Measurements from ENCODE around the gene CBFA2T2. TPM values are rescaled to one million over a fixed set of nuclear protein-coding genes. Genes with fewer than 3 reads are reported as not detected.

Gene CBFA2T2
- polyA plus RNA-seq, 1 donor (not counting 4 experiments of a cell fraction or from before 2014, with no cell fraction given) = 6.8 TPM

DNA sequence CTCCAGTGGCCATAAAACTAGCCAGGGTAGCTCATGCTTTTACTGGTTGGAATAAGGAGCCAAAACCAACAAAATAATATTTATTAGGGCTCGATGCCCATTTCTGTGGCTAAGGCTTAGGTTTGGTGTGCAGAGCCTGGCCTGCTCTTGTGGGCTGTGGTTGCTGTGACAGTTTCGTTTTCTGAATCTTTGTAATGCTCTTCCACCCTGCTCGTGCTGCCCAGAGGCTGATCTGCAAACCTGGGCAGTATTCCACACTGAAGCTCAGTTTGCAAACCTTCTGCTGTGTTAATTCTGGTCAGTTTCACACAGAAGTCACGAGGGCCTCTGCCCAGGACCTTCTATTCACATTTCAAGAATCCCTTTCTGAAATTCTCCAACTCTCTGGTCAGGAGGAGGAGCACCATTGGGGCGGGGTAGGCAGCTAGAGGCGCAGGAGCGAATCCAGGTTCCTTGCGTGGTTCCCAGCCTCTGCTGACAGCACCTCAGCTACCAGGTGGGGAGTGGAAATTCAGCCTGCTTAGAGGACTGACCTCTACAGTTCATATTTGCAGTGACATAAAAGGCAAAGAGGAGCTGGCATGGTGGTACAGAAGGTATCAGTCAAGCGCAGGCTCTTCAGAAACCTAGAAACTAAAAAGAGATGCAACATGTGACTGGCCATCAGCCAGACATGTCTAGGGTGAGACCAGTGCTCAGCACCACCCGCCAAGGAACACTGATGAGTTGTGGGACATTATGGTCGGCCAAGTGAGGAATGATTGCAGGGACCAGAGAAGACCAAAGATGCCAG, 157.9 kb downstream of the CBFA2T2 start:
- peak overlapping the region; percentile 61 for H3K4me2 ChIP-seq (ENCODE audit: control insufficient read depth, extremely low read depth, insufficient read depth, low read depth, low read length)
- peak overlapping the region in 1 of 3 experiments; percentile 18 for H3K4me3 ChIP-seq (ENCODE audit: control insufficient read depth in 2 of 3, extremely low read depth in 1 of 3, insufficient read depth in 2 of 3, low read depth in 1 of 3, low read length in 3 of 3)
- H4K20me1 ChIP-seq (ENCODE audit: control insufficient read depth, extremely low read depth, insufficient read depth, low read length) = peaks cover 3% of the 10 kb centered on the region
- H3K4me1 ChIP-seq (ENCODE audit: control insufficient read depth, extremely low read depth, insufficient read depth, low read length) = peaks cover 28% of the 10 kb centered on the region
- no peaks in the 10 kb centered on the region for H3K79me2 ChIP-seq (ENCODE audit: control insufficient read depth, insufficient read depth, low read length)
- TF ChIP-seq EZH2 (IDR thresholded peaks at IDR 0.05; ENCODE audit: low read length) = no peak
- TF ChIP-seq, protein P1, sequence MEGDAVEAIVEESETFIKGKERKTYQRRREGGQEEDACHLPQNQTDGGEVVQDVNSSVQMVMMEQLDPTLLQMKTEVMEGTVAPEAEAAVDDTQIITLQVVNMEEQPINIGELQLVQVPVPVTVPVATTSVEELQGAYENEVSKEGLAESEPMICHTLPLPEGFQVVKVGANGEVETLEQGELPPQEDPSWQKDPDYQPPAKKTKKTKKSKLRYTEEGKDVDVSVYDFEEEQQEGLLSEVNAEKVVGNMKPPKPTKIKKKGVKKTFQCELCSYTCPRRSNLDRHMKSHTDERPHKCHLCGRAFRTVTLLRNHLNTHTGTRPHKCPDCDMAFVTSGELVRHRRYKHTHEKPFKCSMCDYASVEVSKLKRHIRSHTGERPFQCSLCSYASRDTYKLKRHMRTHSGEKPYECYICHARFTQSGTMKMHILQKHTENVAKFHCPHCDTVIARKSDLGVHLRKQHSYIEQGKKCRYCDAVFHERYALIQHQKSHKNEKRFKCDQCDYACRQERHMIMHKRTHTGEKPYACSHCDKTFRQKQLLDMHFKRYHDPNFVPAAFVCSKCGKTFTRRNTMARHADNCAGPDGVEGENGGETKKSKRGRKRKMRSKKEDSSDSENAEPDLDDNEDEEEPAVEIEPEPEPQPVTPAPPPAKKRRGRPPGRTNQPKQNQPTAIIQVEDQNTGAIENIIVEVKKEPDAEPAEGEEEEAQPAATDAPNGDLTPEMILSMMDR (optimal IDR thresholded peaks at IDR 0.05 in 1 of 3, IDR thresholded peaks at IDR 0.05 in 1 of 3, conservative IDR thresholded peaks at IDR 0.05 in 1 of 3; ENCODE audit: extremely low read depth in 1 of 3, insufficient read depth in 2 of 3, low read length in 3 of 3) = no peak
- peaks cover 7% of the 10 kb centered on the region for H3K9me1 ChIP-seq (ENCODE audit: control insufficient read depth, extremely low read depth, insufficient read depth, low read length)
- H3K36me3 ChIP-seq (ENCODE audit: control insufficient read depth in 2 of 2, extremely low read depth in 1 of 2, insufficient read depth in 2 of 2, low read length in 2 of 2) = peaks cover 5 to 12% of the 10 kb centered on the region in 2 experiments
- no peak overlapping the region for H3K9ac ChIP-seq (ENCODE audit: control insufficient read depth, extremely low read depth, insufficient read depth, low read length)
- H3K27me3 ChIP-seq (ENCODE audit: control insufficient read depth, extremely low read depth, insufficient read depth, low read length) = no peaks in the 10 kb centered on the region
- dilution Hi-C loops (cut with MboI; ENCODE audit: extremely low pct_ligation_motif_present, low sequenced_read_pairs) = no loop called here
- no peak overlapping the region for H2AFZ ChIP-seq (ENCODE audit: control insufficient read depth, low read length)
- FAIRE-seq (peak; percentile 71), DNase-seq (ENCODE audit: low read depth, low spot score) (no peak)
- H3K27ac ChIP-seq (ENCODE audit: control insufficient read depth, insufficient read depth, low read length) = no peak overlapping the region
- H3K9me3 ChIP-seq (ENCODE audit: control insufficient read depth, low read depth, low read length) = no peaks in the 10 kb centered on the region

DNA sequence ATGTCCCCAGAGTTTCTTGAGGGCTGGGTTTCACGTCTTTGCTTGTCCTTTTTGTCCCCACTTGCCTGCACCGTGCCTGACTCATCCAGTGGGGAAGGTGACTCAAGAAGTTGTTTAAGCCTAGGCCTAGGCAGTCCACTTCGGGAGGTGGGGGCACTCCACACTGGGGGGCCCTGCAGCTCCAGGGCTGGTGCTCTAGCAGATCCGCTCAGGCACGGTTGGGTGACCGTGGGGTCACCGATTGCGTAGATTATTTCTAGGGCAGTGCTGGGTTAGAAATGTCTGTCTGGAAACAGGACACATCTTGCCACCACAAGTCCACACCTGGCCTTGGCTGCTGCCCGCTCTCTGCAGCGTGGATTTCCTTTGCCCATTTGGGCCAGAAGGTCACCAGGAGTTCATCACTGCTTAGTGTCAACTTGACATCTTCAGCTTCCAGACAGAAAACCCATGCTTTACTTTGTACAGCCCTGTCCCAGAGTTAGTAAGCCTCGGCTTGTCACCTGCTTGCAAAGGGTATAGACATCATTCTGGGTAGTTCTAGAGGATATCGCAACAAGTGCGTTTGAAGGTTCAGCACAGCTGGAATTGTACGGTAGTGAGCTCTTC, 158.6 kb downstream of the CBFA2T2 start:
- TF ChIP-seq, protein P1 (optimal IDR thresholded peaks at IDR 0.05 in 1 of 3, IDR thresholded peaks at IDR 0.05 in 1 of 3, conservative IDR thresholded peaks at IDR 0.05 in 1 of 3; ENCODE audit: extremely low read depth in 1 of 3, insufficient read depth in 2 of 3, low read length in 3 of 3) = no peak
- TF ChIP-seq EZH2 (IDR thresholded peaks at IDR 0.05; ENCODE audit: low read length) = no peak
- H3K9me1 ChIP-seq (ENCODE audit: control insufficient read depth, extremely low read depth, insufficient read depth, low read length) = peaks cover 7% of the 10 kb centered on the region
- H3K27ac ChIP-seq (ENCODE audit: control insufficient read depth, insufficient read depth, low read length) = no peak overlapping the region
- H3K79me2 ChIP-seq (ENCODE audit: control insufficient read depth, insufficient read depth, low read length) = no peaks in the 10 kb centered on the region
- H3K27me3 ChIP-seq (ENCODE audit: control insufficient read depth, extremely low read depth, insufficient read depth, low read length) = no peaks in the 10 kb centered on the region
- peak; percentile 39 for FAIRE-seq
- H2AFZ ChIP-seq (ENCODE audit: control insufficient read depth, low read length) = no peak overlapping the region
- peaks cover 3% of the 10 kb centered on the region for H4K20me1 ChIP-seq (ENCODE audit: control insufficient read depth, extremely low read depth, insufficient read depth, low read length)
- dilution Hi-C loops (cut with MboI; ENCODE audit: extremely low pct_ligation_motif_present, low sequenced_read_pairs) = no loop called here
- H3K9me3 ChIP-seq (ENCODE audit: control insufficient read depth, low read depth, low read length) = no peaks in the 10 kb centered on the region
- no peak overlapping the region for H3K9ac ChIP-seq (ENCODE audit: control insufficient read depth, extremely low read depth, insufficient read depth, low read length)
- H3K36me3 ChIP-seq (ENCODE audit: control insufficient read depth in 2 of 2, extremely low read depth in 1 of 2, insufficient read depth in 2 of 2, low read length in 2 of 2) = peaks cover 5 to 9% of the 10 kb centered on the region in 2 experiments
- peaks cover 32% of the 10 kb centered on the region for H3K4me1 ChIP-seq (ENCODE audit: control insufficient read depth, extremely low read depth, insufficient read depth, low read length)
- DNase-seq (ENCODE audit: low read depth, low spot score) = no peak
- peak overlapping the region; percentile 61 for H3K4me2 ChIP-seq (ENCODE audit: control insufficient read depth, extremely low read depth, insufficient read depth, low read depth, low read length)
- H3K4me3 ChIP-seq (ENCODE audit: control insufficient read depth in 2 of 3, extremely low read depth in 1 of 3, insufficient read depth in 2 of 3, low read depth in 1 of 3, low read length in 3 of 3) = no peak overlapping the region

Data from keratinocyte (primary cell).